K562 (cell line): Measurements from ENCODE around the gene NTRK1.

ENCODE experiments used
- CHAMP1 ChIP-seq: fragments of 450-650 bp; IDR thresholded peaks from 2 replicates; pipeline ENCODE4 v1.6.1; 2016; ENCODE audit warnings: mild to moderate bottlenecking
- CTCF ChIP-seq, 3 experiments: IDR thresholded peaks in 2 of 3; conservative IDR thresholded peaks in 1 of 3; 2 replicates each; pipeline ENCODE4 v1.5.1; 2011 to 2012; ENCODE audit warnings: low read length in 3 of 3, mild to moderate bottlenecking in 3 of 3, control low read depth in 2 of 3, improper control_type of control experiment in 1 of 3, inconsistent platforms in 1 of 3, low read depth in 1 of 3, mixed read lengths in 1 of 3, moderate library complexity in 1 of 3; ENCODE audit not compliant: insufficient read depth in 2 of 3
- GTF3C2 ChIP-seq: IDR thresholded peaks from 3 replicates; pipeline ENCODE4 v1.6.1; 2011; ENCODE audit warnings: borderline replicate concordance, mild to moderate bottlenecking, moderate library complexity; ENCODE audit not compliant: insufficient read length; ENCODE audit errors: extremely low read depth
- KLF1 ChIP-seq: fragments of 450-650 bp; IDR thresholded peaks from 2 replicates; pipeline ENCODE4 v1.6.1; 2016; ENCODE audit warnings: missing genetic modification characterization, missing compliant biosample characterization
- TCF15 ChIP-seq: fragments of 250-450 bp; sonication (Bioruptor Pico); IDR thresholded peaks from 2 replicates; pipeline ENCODE4 v1.8.0; 2022; ENCODE audit warnings: moderate library complexity, mild to moderate bottlenecking, inconsistent platforms
- YY1 ChIP-seq, 3 experiments: IDR thresholded peaks; 2 replicates each; pipeline ENCODE4 v1.6.1; 2011; ENCODE audit warnings: low read length in 2 of 3, mild to moderate bottlenecking in 2 of 3, moderate library complexity in 2 of 3, borderline replicate concordance in 1 of 3, control low read depth in 1 of 3, low read depth in 1 of 3; ENCODE audit not compliant: insufficient read depth in 3 of 3, insufficient replicate concordance in 2 of 3, control insufficient read depth in 1 of 3, insufficient read length in 1 of 3; ENCODE audit errors: extremely low read depth in 1 of 3
- ZEB2 ChIP-seq: fragments of 450-650 bp; IDR thresholded peaks from 2 replicates; pipeline ENCODE4 v1.6.1; 2016

GRCh38 chr1:156840186-156840897 lies 20.3 kb upstream of the NTRK1 start:
- TF ChIP-seq ZEB2 (no peak), CTCF (IDR thresholded peaks at IDR 0.05 in 2 of 3, conservative IDR thresholded peaks at IDR 0.05 in 1 of 3; ENCODE audit: insufficient read depth in 2 of 3, low read depth in 1 of 3, low read length in 3 of 3) (no peak), KLF1 (tag) (no peak), CHAMP1 (no peak), YY1 (IDR thresholded peaks at IDR 0.05; ENCODE audit: borderline replicate concordance in 1 of 3, control insufficient read depth in 1 of 3, extremely low read depth in 1 of 3, insufficient read depth in 3 of 3, insufficient read length in 1 of 3, insufficient replicate concordance in 2 of 3, low read depth in 1 of 3, low read length in 2 of 3) (no peak), TCF15 (CRISPR knock-in tag) (no peak), GTF3C2 (no peak)
